NB4 (cell line): Measurements from ENCODE around the gene SPATA6L.

Source experiments
- POLR2A ChIP-seq: IDR thresholded peaks from 2 replicates; pipeline ENCODE4 v1.6.1; 2011; ENCODE audit warnings: mild to moderate bottlenecking; ENCODE audit not compliant: insufficient read length; ENCODE audit errors: extremely low read depth
- TF ChIP-seq, protein P1 (sequence below): IDR thresholded peaks from one replicate; pipeline ENCODE4 v1.5.1; 2012; ENCODE audit warnings: low read depth, low read length
- TF ChIP-seq, protein P2 (sequence below): IDR thresholded peaks from 2 replicates; pipeline ENCODE4 v1.6.1; 2011; ENCODE audit warnings: low read depth, low read length

DNA sequence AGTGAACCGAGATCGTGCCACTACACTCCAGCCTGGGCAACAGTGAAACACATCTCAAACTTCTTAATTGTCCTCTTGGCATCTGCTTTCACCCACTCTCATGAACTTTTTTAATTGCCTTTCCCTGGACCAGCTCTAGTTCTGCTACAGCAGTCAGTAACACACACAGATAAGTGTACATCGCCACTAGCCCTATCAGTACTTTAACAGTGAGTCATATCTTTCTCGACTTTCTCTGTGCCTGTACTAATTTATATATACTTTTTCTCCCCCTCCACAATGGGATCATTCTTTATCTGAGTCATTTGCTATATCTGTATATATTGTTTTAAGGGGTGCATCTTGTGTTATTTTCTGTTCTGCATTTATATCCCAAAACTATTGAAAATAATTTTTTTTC lies 19.8 kb upstream of the SPATA6L start:
- no peak for TF ChIP-seq POLR2A
- TF ChIP-seq, protein P1, sequence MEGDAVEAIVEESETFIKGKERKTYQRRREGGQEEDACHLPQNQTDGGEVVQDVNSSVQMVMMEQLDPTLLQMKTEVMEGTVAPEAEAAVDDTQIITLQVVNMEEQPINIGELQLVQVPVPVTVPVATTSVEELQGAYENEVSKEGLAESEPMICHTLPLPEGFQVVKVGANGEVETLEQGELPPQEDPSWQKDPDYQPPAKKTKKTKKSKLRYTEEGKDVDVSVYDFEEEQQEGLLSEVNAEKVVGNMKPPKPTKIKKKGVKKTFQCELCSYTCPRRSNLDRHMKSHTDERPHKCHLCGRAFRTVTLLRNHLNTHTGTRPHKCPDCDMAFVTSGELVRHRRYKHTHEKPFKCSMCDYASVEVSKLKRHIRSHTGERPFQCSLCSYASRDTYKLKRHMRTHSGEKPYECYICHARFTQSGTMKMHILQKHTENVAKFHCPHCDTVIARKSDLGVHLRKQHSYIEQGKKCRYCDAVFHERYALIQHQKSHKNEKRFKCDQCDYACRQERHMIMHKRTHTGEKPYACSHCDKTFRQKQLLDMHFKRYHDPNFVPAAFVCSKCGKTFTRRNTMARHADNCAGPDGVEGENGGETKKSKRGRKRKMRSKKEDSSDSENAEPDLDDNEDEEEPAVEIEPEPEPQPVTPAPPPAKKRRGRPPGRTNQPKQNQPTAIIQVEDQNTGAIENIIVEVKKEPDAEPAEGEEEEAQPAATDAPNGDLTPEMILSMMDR, result no peak
- TF ChIP-seq, protein P2, sequence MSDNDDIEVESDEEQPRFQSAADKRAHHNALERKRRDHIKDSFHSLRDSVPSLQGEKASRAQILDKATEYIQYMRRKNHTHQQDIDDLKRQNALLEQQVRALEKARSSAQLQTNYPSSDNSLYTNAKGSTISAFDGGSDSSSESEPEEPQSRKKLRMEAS, result no peak
